GM23338 (cell line): ENCODE results near the gene CS.
"Not testable (repeated sequence)": the region's sequence is repeated elsewhere in the genome, so short reads cannot be mapped to it uniquely, and the experiment has no call there.

Experiments used
- CREB1 ChIP-seq: fragments of 250-450 bp; sonication (Bioruptor Pico); IDR thresholded peaks from 2 replicates; pipeline ENCODE4 v1.5.0; 2020; ENCODE audit warnings: low read depth, mild to moderate bottlenecking, moderate library complexity
- CTCF ChIP-seq, 2 experiments: fragments of 200-600 bp in 1 of 2; sonication (generic) in 1 of 2; conservative IDR thresholded peaks; 2 replicates each; pipeline versions ENCODE4 v1.5.1 to v1.6.1; 2016 to 2017; ENCODE audit warnings: antibody characterized with exemption in 2 of 2, low read depth in 2 of 2, mild to moderate bottlenecking in 2 of 2, moderate library complexity in 1 of 2
- EZH2 ChIP-seq: fragments of 200-600 bp; sonication (generic); IDR thresholded peaks from one replicate; pipeline ENCODE4 v1.8.0; 2017; ENCODE audit warnings: antibody characterized with exemption, mild to moderate bottlenecking, low read depth; ENCODE audit not compliant: unreplicated experiment
- EZH2phosphoT487 ChIP-seq: fragments of 200-600 bp; sonication (generic); IDR thresholded peaks from one replicate; pipeline ENCODE4 v1.8.1; 2018; ENCODE audit warnings: antibody characterized with exemption; ENCODE audit not compliant: unreplicated experiment
- JUNB ChIP-seq: IDR thresholded peaks from one replicate; pipeline ENCODE4 v1.6.1; 2016; ENCODE audit warnings: antibody characterized with exemption; ENCODE audit not compliant: unreplicated experiment
- POLR2AphosphoS5 ChIP-seq: IDR thresholded peaks from 2 replicates; pipeline ENCODE4 v1.6.1; 2016; ENCODE audit warnings: antibody characterized with exemption, low read depth
- REST ChIP-seq: IDR thresholded peaks from one replicate; pipeline ENCODE4 v1.6.1; 2018; ENCODE audit warnings: antibody characterized with exemption; ENCODE audit not compliant: unreplicated experiment
- STAT1 ChIP-seq: IDR thresholded peaks from one replicate; pipeline ENCODE4 v1.6.1; 2016; ENCODE audit warnings: antibody characterized with exemption; ENCODE audit not compliant: unreplicated experiment
- ZNF114 ChIP-seq: fragments of 250-450 bp; sonication (Bioruptor Pico); IDR thresholded peaks from 2 replicates; pipeline ENCODE4 v1.5.0; 2020; ENCODE audit warnings: mild to moderate bottlenecking, moderate library complexity
- ZNF331 ChIP-seq: fragments of 250-450 bp; sonication (Bioruptor Pico); IDR thresholded peaks from 2 replicates; pipeline ENCODE4 v1.5.0; 2020; ENCODE audit warnings: low read depth, mild to moderate bottlenecking, moderate library complexity

GRCh38 chr12:56335527-56335926 is 35.4 kb upstream of the CS start:
- TF ChIP-seq CTCF (conservative IDR thresholded peaks at IDR 0.05; ENCODE audit: low read depth in 2 of 2); STAT1; ZNF114 (CRISPR knock-in tag); CREB1; POLR2AphosphoS5; EZH2phosphoT487; JUNB; EZH2; ZNF331 (CRISPR knock-in tag); REST: not testable (repeated sequence)
